Measurements from ENCODE around the gene RPP40. TPM values are rescaled to one million over a fixed set of nuclear protein-coding genes. Genes with fewer than 3 reads are reported as not detected.

Gene RPP40
- total RNA-seq, 2 experiments from 2014 or later = 12.2 to 22.7 TPM

GRCh38 chr6:4948781-4949450, 54.9 kb downstream of the RPP40 start:
- peaks cover 18% of the 10 kb centered on the region; the same call in 1 of the 2 replicates for H3K36me3 ChIP-seq (ENCODE audit: insufficient read depth, low read length)

GRCh38 chr6:4947716-4948115, 56.1 kb downstream of the RPP40 start:
- Histone ChIP-seq H4K20me1 (ENCODE audit: insufficient read depth, low read length) (no peaks in the 10 kb centered on the region), H3K4me1 (ENCODE audit: insufficient read depth, low read length, poor library complexity, severe bottlenecking) (no peaks in the 10 kb centered on the region), H3K4me2 (ENCODE audit: low read length) (no peak overlapping the region), H2AFZ (ENCODE audit: low read length) (no peak overlapping the region), H3K27ac (ENCODE audit: low read depth, low read length, poor library complexity, severe bottlenecking) (no peak overlapping the region), H3K4me3 (ENCODE audit: low read depth, low read length, poor library complexity, severe bottlenecking) (no peak overlapping the region), H3K9me3 (ENCODE audit: low read length) (no peaks in the 10 kb centered on the region), H3K79me2 (ENCODE audit: insufficient read depth, low read depth, low read length) (no peaks in the 10 kb centered on the region), H3K9me2 (ENCODE audit: insufficient read depth, low read length) (no peaks in the 10 kb centered on the region), H3K36me3 (ENCODE audit: insufficient read depth, low read length) (peaks cover 14% of the 10 kb centered on the region; the same call in 1 of the 2 replicates)
- CTCF ChIA-PET (ENCODE audit: unreplicated experiment) = no interaction called here
- intact Hi-C loops (cut with micrococcal nuclease; ENCODE audit: unreplicated experiment) = no loop called here
- no peak for TF ChIP-seq EZH2phosphoT487 (IDR thresholded peaks at IDR 0.05; ENCODE audit: borderline replicate concordance, low read depth, low read length)
- TF ChIP-seq CTCF (conservative IDR thresholded peaks at IDR 0.05; ENCODE audit: low read length) = no peak
- no TSS peak for BruUV-seq (replicated peaks)
- POLR2A ChIA-PET = no interaction called here
- no peak for DNase-seq (ENCODE audit: low spot score)

More at GRCh38 chr6:4948781-4949450, 54.9 kb downstream of the RPP40 start:
- intact Hi-C loops (cut with micrococcal nuclease; ENCODE audit: unreplicated experiment) = no loop called here
- no peak for TF ChIP-seq EZH2phosphoT487 (IDR thresholded peaks at IDR 0.05; ENCODE audit: borderline replicate concordance, low read depth, low read length)
- TF ChIP-seq CTCF (conservative IDR thresholded peaks at IDR 0.05; ENCODE audit: low read length) = no peak
- H3K9me3 ChIP-seq (ENCODE audit: low read length) = no peaks in the 10 kb centered on the region
- H3K9me2 ChIP-seq (ENCODE audit: insufficient read depth, low read length) = no peaks in the 10 kb centered on the region
- no peaks in the 10 kb centered on the region for H3K79me2 ChIP-seq (ENCODE audit: insufficient read depth, low read depth, low read length)
- H3K27ac ChIP-seq (ENCODE audit: low read depth, low read length, poor library complexity, severe bottlenecking) = no peak overlapping the region
- H3K4me3 ChIP-seq (ENCODE audit: low read depth, low read length, poor library complexity, severe bottlenecking) = no peak overlapping the region
- no peaks in the 10 kb centered on the region for H4K20me1 ChIP-seq (ENCODE audit: insufficient read depth, low read length)
- no peak overlapping the region for H2AFZ ChIP-seq (ENCODE audit: low read length)
- H3K4me1 ChIP-seq (ENCODE audit: insufficient read depth, low read length, poor library complexity, severe bottlenecking) = no peaks in the 10 kb centered on the region
- ChIA-PET CTCF (ENCODE audit: unreplicated experiment) (no interaction called here), POLR2A (no interaction called here)
- BruUV-seq (replicated peaks) = no TSS peak
- DNase-seq (ENCODE audit: low spot score) = no peak
- H3K4me2 ChIP-seq (ENCODE audit: low read length) = no peak overlapping the region

- Histone ChIP-seq H3K4me2 (ENCODE audit: low read length) (no peak overlapping the region), H2AFZ (ENCODE audit: low read length) (no peak overlapping the region), H3K4me1 (ENCODE audit: insufficient read depth, low read length, poor library complexity, severe bottlenecking) (no peaks in the 10 kb centered on the region), H3K27ac (ENCODE audit: low read depth, low read length, poor library complexity, severe bottlenecking) (no peak overlapping the region), H4K20me1 (ENCODE audit: insufficient read depth, low read length) (no peaks in the 10 kb centered on the region), H3K9me3 (ENCODE audit: low read length) (no peaks in the 10 kb centered on the region), H3K9me2 (ENCODE audit: insufficient read depth, low read length) (no peaks in the 10 kb centered on the region), H3K79me2 (ENCODE audit: insufficient read depth, low read depth, low read length) (no peaks in the 10 kb centered on the region), H3K4me3 (ENCODE audit: low read depth, low read length, poor library complexity, severe bottlenecking) (no peak overlapping the region), H3K36me3 (ENCODE audit: insufficient read depth, low read length) (peaks cover 14% of the 10 kb centered on the region; the same call in 1 of the 2 replicates)
- POLR2A ChIA-PET = interaction anchor here (0.5 kb wide), 1 partner anchor 848 kb away, joined by 3 read pairs; no protein-coding TSS in a partner anchor
- TF ChIP-seq EZH2phosphoT487 (IDR thresholded peaks at IDR 0.05; ENCODE audit: borderline replicate concordance, low read depth, low read length) (no peak), CTCF (conservative IDR thresholded peaks at IDR 0.05; ENCODE audit: low read length) (no peak)
- CTCF ChIA-PET (ENCODE audit: unreplicated experiment) = no interaction called here
- DNase-seq (ENCODE audit: low spot score) = no peak
- BruUV-seq (replicated peaks) = no TSS peak
- intact Hi-C loops (cut with micrococcal nuclease; ENCODE audit: unreplicated experiment) = no loop called here
Observed at GRCh38 chr6:4946521-4946920, 57.3 kb downstream of the RPP40 start.

Data from OCI-LY7 (cell line).